GM23338 (cell line): ENCODE data around the gene ANKRD62.

ENCODE experiments used
- CREB1 ChIP-seq: fragments of 250-450 bp; sonication (Bioruptor Pico); IDR thresholded peaks from 2 replicates; pipeline ENCODE4 v1.5.0; 2020; ENCODE audit warnings: low read depth, mild to moderate bottlenecking, moderate library complexity
- CTCF ChIP-seq, 2 experiments: fragments of 200-600 bp in 1 of 2; sonication (generic) in 1 of 2; conservative IDR thresholded peaks; 2 replicates each; pipeline versions ENCODE4 v1.5.1 to v1.6.1; 2016 to 2017; ENCODE audit warnings: antibody characterized with exemption in 2 of 2, low read depth in 2 of 2, mild to moderate bottlenecking in 2 of 2, moderate library complexity in 1 of 2
- ETS1 ChIP-seq: IDR thresholded peaks from 2 replicates; pipeline ENCODE4 v1.6.1; 2016; ENCODE audit warnings: antibody characterized with exemption
- EZH2 ChIP-seq: fragments of 200-600 bp; sonication (generic); IDR thresholded peaks from one replicate; pipeline ENCODE4 v1.8.0; 2017; ENCODE audit warnings: antibody characterized with exemption, mild to moderate bottlenecking, low read depth; ENCODE audit not compliant: unreplicated experiment
- EZH2phosphoT487 ChIP-seq: fragments of 200-600 bp; sonication (generic); IDR thresholded peaks from one replicate; pipeline ENCODE4 v1.8.1; 2018; ENCODE audit warnings: antibody characterized with exemption; ENCODE audit not compliant: unreplicated experiment
- JUNB ChIP-seq: IDR thresholded peaks from one replicate; pipeline ENCODE4 v1.6.1; 2016; ENCODE audit warnings: antibody characterized with exemption; ENCODE audit not compliant: unreplicated experiment
- NANOG ChIP-seq: IDR thresholded peaks from 2 replicates; pipeline ENCODE4 v1.6.1; 2016; ENCODE audit warnings: antibody characterized with exemption, borderline replicate concordance
- POLR2AphosphoS5 ChIP-seq: IDR thresholded peaks from 2 replicates; pipeline ENCODE4 v1.6.1; 2016; ENCODE audit warnings: antibody characterized with exemption, low read depth
- REST ChIP-seq: IDR thresholded peaks from one replicate; pipeline ENCODE4 v1.6.1; 2018; ENCODE audit warnings: antibody characterized with exemption; ENCODE audit not compliant: unreplicated experiment
- STAT1 ChIP-seq: IDR thresholded peaks from one replicate; pipeline ENCODE4 v1.6.1; 2016; ENCODE audit warnings: antibody characterized with exemption; ENCODE audit not compliant: unreplicated experiment
- ZNF114 ChIP-seq: fragments of 250-450 bp; sonication (Bioruptor Pico); IDR thresholded peaks from 2 replicates; pipeline ENCODE4 v1.5.0; 2020; ENCODE audit warnings: mild to moderate bottlenecking, moderate library complexity
- TF ChIP-seq, protein P1 (sequence below): fragments of 250-450 bp; sonication (Bioruptor Pico); IDR thresholded peaks from 2 replicates; pipeline ENCODE4 v1.5.0; 2020; ENCODE audit warnings: mild to moderate bottlenecking, moderate library complexity

DNA sequence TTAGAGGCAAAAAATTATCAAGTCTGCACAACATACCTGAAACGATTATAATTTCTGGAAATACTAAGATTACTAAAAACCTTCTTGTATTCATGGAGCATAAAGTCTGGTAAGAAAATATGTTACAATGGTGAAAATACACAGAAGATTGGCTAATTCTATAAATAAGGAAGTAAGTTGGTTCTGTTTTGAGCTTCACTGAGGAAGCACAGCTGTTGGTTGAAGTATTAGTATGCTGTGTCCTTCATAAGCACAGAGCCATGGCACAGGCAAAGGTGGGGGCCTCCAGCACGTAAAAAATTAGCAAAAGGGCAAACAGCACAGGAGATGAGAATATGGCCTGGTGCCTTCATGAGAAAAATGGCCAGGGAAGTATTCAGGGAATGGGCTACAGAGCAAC, 40.4 kb upstream of the ANKRD62 start:
- TF ChIP-seq EZH2phosphoT487 (no peak), EZH2 (no peak), POLR2AphosphoS5 (no peak), REST (no peak), CTCF (conservative IDR thresholded peaks at IDR 0.05; ENCODE audit: low read depth in 2 of 2) (no peak), NANOG (no peak), JUNB (no peak), ETS1 (no peak), CREB1 (no peak), ZNF114 (CRISPR knock-in tag) (no peak), STAT1 (no peak)
- TF ChIP-seq, protein P1, sequence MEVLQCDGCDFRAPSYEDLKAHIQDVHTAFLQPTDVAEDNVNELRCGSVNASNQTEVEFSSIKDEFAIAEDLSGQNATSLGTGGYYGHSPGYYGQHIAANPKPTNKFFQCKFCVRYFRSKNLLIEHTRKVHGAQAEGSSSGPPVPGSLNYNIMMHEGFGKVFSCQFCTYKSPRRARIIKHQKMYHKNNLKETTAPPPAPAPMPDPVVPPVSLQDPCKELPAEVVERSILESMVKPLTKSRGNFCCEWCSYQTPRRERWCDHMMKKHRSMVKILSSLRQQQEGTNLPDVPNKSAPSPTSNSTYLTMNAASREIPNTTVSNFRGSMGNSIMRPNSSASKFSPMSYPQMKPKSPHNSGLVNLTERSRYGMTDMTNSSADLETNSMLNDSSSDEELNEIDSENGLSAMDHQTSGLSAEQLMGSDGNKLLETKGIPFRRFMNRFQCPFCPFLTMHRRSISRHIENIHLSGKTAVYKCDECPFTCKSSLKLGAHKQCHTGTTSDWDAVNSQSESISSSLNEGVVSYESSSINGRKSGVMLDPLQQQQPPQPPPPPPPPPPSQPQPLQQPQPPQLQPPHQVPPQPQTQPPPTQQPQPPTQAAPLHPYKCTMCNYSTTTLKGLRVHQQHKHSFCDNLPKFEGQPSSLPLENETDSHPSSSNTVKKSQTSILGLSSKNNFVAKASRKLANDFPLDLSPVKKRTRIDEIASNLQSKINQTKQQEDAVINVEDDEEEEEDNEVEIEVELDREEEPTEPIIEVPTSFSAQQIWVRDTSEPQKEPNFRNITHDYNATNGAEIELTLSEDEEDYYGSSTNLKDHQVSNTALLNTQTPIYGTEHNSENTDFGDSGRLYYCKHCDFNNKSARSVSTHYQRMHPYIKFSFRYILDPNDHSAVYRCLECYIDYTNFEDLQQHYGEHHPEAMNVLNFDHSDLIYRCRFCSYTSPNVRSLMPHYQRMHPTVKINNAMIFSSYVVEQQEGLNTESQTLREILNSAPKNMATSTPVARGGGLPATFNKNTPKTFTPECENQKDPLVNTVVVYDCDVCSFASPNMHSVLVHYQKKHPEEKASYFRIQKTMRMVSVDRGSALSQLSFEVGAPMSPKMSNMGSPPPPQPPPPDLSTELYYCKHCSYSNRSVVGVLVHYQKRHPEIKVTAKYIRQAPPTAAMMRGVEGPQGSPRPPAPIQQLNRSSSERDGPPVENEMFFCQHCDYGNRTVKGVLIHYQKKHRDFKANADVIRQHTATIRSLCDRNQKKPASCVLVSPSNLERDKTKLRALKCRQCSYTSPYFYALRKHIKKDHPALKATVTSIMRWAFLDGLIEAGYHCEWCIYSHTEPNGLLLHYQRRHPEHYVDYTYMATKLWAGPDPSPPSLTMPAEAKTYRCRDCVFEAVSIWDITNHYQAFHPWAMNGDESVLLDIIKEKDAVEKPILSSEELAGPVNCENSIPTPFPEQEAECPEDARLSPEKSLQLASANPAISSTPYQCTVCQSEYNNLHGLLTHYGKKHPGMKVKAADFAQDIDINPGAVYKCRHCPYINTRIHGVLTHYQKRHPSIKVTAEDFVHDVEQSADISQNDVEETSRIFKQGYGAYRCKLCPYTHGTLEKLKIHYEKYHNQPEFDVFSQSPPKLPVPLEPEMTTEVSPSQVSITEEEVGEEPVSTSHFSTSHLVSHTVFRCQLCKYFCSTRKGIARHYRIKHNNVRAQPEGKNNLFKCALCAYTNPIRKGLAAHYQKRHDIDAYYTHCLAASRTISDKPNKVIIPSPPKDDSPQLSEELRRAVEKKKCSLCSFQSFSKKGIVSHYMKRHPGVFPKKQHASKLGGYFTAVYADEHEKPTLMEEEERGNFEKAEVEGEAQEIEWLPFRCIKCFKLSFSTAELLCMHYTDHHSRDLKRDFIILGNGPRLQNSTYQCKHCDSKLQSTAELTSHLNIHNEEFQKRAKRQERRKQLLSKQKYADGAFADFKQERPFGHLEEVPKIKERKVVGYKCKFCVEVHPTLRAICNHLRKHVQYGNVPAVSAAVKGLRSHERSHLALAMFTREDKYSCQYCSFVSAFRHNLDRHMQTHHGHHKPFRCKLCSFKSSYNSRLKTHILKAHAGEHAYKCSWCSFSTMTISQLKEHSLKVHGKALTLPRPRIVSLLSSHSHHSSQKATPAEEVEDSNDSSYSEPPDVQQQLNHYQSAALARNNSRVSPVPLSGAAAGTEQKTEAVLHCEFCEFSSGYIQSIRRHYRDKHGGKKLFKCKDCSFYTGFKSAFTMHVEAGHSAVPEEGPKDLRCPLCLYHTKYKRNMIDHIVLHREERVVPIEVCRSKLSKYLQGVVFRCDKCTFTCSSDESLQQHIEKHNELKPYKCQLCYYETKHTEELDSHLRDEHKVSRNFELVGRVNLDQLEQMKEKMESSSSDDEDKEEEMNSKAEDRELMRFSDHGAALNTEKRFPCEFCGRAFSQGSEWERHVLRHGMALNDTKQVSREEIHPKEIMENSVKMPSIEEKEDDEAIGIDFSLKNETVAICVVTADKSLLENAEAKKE (CRISPR knock-in tag) = no peak
